Measurements from ENCODE around the gene GPR180.

Gene GPR180

DNA sequence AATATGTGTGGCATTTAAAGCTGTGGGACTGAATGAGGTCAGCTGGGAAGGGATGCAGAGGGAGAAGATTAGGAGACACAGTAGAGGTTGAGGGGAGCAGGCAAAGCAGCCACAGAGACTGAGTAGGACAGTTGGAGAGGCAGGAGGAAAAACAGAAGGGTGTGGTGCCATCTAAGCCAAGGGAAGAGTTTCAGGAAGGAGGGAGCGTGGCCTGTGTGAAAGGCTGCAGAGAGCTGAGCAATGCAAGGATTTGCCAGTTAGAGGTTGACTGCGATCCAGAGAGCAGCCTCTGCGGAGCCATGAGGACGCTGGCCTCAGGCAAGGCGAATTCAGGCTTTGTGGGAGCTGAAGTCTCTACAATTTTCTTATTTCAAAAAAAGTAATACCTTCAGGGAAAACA is 81.8 kb downstream of the GPR180 start:
- no peak overlapping the region for H3K4me3 ChIP-seq (ENCODE audit: low read depth, low read length)
